ENCODE results near the gene SHMT1.

GRCh38 chr17:18377437-18378204 lies 14.3 kb upstream of the SHMT1 start, which contains the start of gene EVPLL:
- TF ChIP-seq CTCF (IDR thresholded peaks at IDR 0.05) (no peak), POLR2AphosphoS5 (IDR thresholded peaks at IDR 0.05) (no peak), POLR2A (IDR thresholded peaks at IDR 0.05) (no peak)

All from gastroesophageal sphincter (tissue), 3 donors.